Ascending aorta (tissue), 2 donors: ENCODE measurements around the gene DIP2C. TPM values are rescaled to one million over a fixed set of nuclear protein-coding genes. Genes with fewer than 3 reads are reported as not detected.

Source experiments
- DNase-seq, 2 donors: peaks; one replicate each; pipeline ENCODE4 v3.0.0-alpha.2; 2019; ENCODE audit warnings: low spot score in 2 of 2
- H3K27ac ChIP-seq, 2 donors: fragments of 200-600 bp; sonication (generic); one replicate each; pipeline ENCODE4 v1.5.1; 2016 to 2017; ENCODE audit warnings: mild to moderate bottlenecking in 1 of 2
- H3K27me3 ChIP-seq: fragments of 200-600 bp; sonication (generic); one replicate; pipeline ENCODE4 v1.5.1; 2017
- H3K36me3 ChIP-seq, 2 donors: fragments of 200-600 bp; sonication (generic); one replicate each; pipeline ENCODE4 v1.5.1; 2016
- H3K4me1 ChIP-seq, 2 donors: fragments of 200-600 bp; sonication (generic); one replicate each; pipeline ENCODE4 v1.5.1; 2016 to 2017; ENCODE audit warnings: mild to moderate bottlenecking in 1 of 2
- H3K4me3 ChIP-seq, 2 donors: fragments of 200-600 bp; sonication (generic); one replicate each; pipeline ENCODE4 v1.5.1; 2016 to 2017; ENCODE audit warnings: mild to moderate bottlenecking in 1 of 2
- H3K9me3 ChIP-seq, 2 donors: fragments of 200-600 bp; sonication (generic); one replicate each; pipeline ENCODE4 v1.5.1; 2016
- CTCF ChIP-seq, 3 experiments: fragments of 200-600 bp in 2 of 3; fragments of 450-650 bp in 1 of 3; sonication (generic) in 2 of 3; IDR thresholded peaks; one replicate each; pipeline ENCODE4 v1.5.1; 2016 to 2019; ENCODE audit warnings: antibody characterized with exemption in 3 of 3, mild to moderate bottlenecking in 1 of 3, moderate library complexity in 1 of 3
- intact Hi-C: fragments of 100-400 bp; cut with DNase I; formaldehyde crosslinking; loops from one replicate; pipeline ENCODE4 v1.15.1; 2023
- total RNA-seq: library from RNA; depleted of rRNA; stranded (reverse); fragments of >200 nt; gene quantifications from one replicate; pipeline ENCODE4 v1.1.0, GENCODE V29; 2016

DIP2C gene
- total RNA-seq, 1 donor from 2014 or later, result 14.7 TPM

GRCh38 chr10:378230-378929 lies 311.1 kb downstream of the DIP2C start:
- peaks cover 0 to 9% of the 10 kb centered on the region in 2 donors for H3K4me1 ChIP-seq
- no peaks in the 10 kb centered on the region for H3K27me3 ChIP-seq
- intact Hi-C loops, result no loop called here

GRCh38 chr10:377228-377627 lies 312.2 kb downstream of the DIP2C start:
- Histone ChIP-seq H3K27me3 (no peaks in the 10 kb centered on the region), H3K27ac (no peak overlapping the region), H3K36me3 (peaks cover 13 to 25% of the 10 kb centered on the region in 2 donors), H3K4me3 (no peak overlapping the region), H3K4me1 (peaks cover 0 to 16% of the 10 kb centered on the region in 2 donors), H3K9me3 (no peaks in the 10 kb centered on the region)
- DNase-seq, result no peak
- intact Hi-C loops, result no loop called here
- no peak for TF ChIP-seq CTCF (IDR thresholded peaks at IDR 0.05)

More at GRCh38 chr10:378230-378929, 311.1 kb downstream of the DIP2C start:
- no peak overlapping the region for H3K4me3 ChIP-seq
- H3K27ac ChIP-seq, result no peak overlapping the region
- peaks cover 23 to 36% of the 10 kb centered on the region in 2 donors for H3K36me3 ChIP-seq
- peak in 1 of 2 donors; percentile 18 for DNase-seq
- TF ChIP-seq CTCF (IDR thresholded peaks at IDR 0.05), result no peak
- no peaks in the 10 kb centered on the region for H3K9me3 ChIP-seq

- Histone ChIP-seq H3K9me3 (no peaks in the 10 kb centered on the region), H3K36me3 (peaks cover 6 to 13% of the 10 kb centered on the region in 2 donors), H3K27me3 (no peaks in the 10 kb centered on the region), H3K27ac (peak overlapping the region; percentile 23 to 31), H3K4me1 (peaks cover 0 to 21% of the 10 kb centered on the region in 2 donors), H3K4me3 (no peak overlapping the region)
- intact Hi-C loops, result no loop called here
- TF ChIP-seq CTCF (IDR thresholded peaks at IDR 0.05), result no peak
- no peak for DNase-seq
Measured at GRCh38 chr10:375815-376505, 313.5 kb downstream of the DIP2C start.

- no peak for DNase-seq
- peaks cover 3 to 32% of the 10 kb centered on the region in 2 donors for H3K4me1 ChIP-seq
- H3K27me3 ChIP-seq, result no peaks in the 10 kb centered on the region
- H3K4me3 ChIP-seq, result no peak overlapping the region
- no peaks in the 10 kb centered on the region for H3K9me3 ChIP-seq
- no peak for TF ChIP-seq CTCF (IDR thresholded peaks at IDR 0.05)
- H3K27ac ChIP-seq, result peak overlapping the region; percentile 76 to 87
- peaks cover under 1 to 5% of the 10 kb centered on the region in 2 donors for H3K36me3 ChIP-seq
- intact Hi-C loops, result no loop called here
Measured at GRCh38 chr10:374354-374753, 315.1 kb downstream of the DIP2C start.

GRCh38 chr10:373526-374309 lies 315.8 kb downstream of the DIP2C start:
- Histone ChIP-seq H3K4me1 (peaks cover 9 to 37% of the 10 kb centered on the region in 2 donors), H3K27ac (peak overlapping the region; percentile 76 to 87), H3K27me3 (no peaks in the 10 kb centered on the region), H3K9me3 (no peaks in the 10 kb centered on the region), H3K4me3 (no peak overlapping the region), H3K36me3 (peaks cover 0 to under 1% of the 10 kb centered on the region in 2 donors)
- DNase-seq, result peak in 1 of 2 donors; percentile 84
- intact Hi-C loops, result loop anchor here (2.0 kb wide), 1 partner anchor 45 kb away; no protein-coding TSS in a partner anchor
- TF ChIP-seq CTCF (IDR thresholded peaks at IDR 0.05), result no peak
